Motor neuron (in vitro differentiated cells): ENCODE data around the gene PPFIBP1. TPM values are rescaled to one million over a fixed set of nuclear protein-coding genes. Genes with fewer than 3 reads are reported as not detected.
"Not testable (repeated sequence)": the region's sequence is repeated elsewhere in the genome, so short reads cannot be mapped to it uniquely, and the experiment has no call there.

Experiments used
- ATAC-seq, 8 experiments: fragments of 200-7000 bp; cut with Tn5 transposase; replicated peaks in 6 of 8; 2 replicates each; pipeline ENCODE4 v1.8.0; 2021; ENCODE audit warnings: mild to moderate bottlenecking in 8 of 8, moderate library complexity in 8 of 8
- H3K27ac ChIP-seq, 2 donors: fragments of 250-450 bp; sonication (Bioruptor Pico); 2 replicates each; pipeline ENCODE4 v1.9.0; 2021; ENCODE audit warnings: antibody characterized with exemption in 2 of 2, mild to moderate bottlenecking in 2 of 2, moderate library complexity in 1 of 2
- H3K4me1 ChIP-seq, 2 donors: fragments of 250-450 bp; sonication (Bioruptor Pico); replicated peaks in 1 of 2; 2 replicates each; pipeline ENCODE4 v1.6.1; 2021; ENCODE audit warnings: antibody characterized with exemption in 2 of 2, mild to moderate bottlenecking in 2 of 2, moderate library complexity in 1 of 2
- H3K4me3 ChIP-seq, 5 donors: fragments of 250-450 bp; sonication (Bioruptor Pico); 2 replicates each; pipeline ENCODE4 v1.9.0; 2021; ENCODE audit warnings: antibody characterized with exemption in 5 of 5, mild to moderate bottlenecking in 5 of 5, moderate library complexity in 4 of 5
- WGBS, 10 experiments: fragments of 450-650 bp; shearing (Covaris generic); methylation state at CpG; one replicate each; pipeline ENCODE4 v1.0.0; 2022; 5-methylcytosine and 5-hydroxymethylcytosine counted together
- in situ Hi-C, 9 experiments: fragments of 400-800 bp; cut with MboI; loops; one replicate each; pipeline ENCODE4 v1.15.0; 2021; ENCODE audit warnings: low sequenced_read_pairs in 9 of 9, low pct_unique_long_range_greater_than_20kb in 2 of 9; ENCODE audit not compliant: unreplicated experiment in 9 of 9
- total RNA-seq, 8 experiments: library from RNA; unstranded; fragments of 300-600 nt; gene quantifications; 2 replicates each; pipeline versions ENCODE4 v1.2.3 to v1.2.4, GENCODE V29; 2022

The PPFIBP1 gene
- total RNA-seq, 8 experiments from 2014 or later, result 15.9 to 205 (median 49.4) TPM

DNA sequence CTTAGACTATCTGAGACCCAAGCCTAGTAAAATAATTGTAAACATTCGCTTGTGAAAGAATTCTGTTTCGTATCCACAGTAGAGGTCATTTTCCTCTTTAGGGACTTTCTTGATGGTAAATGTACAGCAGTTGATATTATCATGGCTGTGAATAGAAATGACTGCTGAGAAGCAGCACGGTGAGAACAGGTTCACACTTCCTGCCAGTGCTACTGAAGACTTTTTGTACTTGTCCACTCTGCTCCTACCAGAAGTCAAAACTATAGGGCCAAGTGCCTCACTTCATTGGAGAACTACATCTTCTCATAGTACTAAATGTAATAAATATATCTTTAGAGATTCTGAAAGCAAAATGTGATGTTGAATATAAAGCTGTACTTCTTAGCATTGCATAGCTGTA, 131.5 kb downstream of the PPFIBP1 start:
- in situ Hi-C loops, result loop anchor here in 2 of 9 experiments (25.0 kb wide), 1 partner anchor 218 kb away; the partner anchor contains the start of gene SMCO2 (in 2 of the 2)
- not testable (repeated sequence) for H3K4me1 ChIP-seq, H3K4me3 ChIP-seq, H3K27ac ChIP-seq, ATAC-seq
- WGBS, 10 experiments, result 60 to 100% (median 94%) methylated on average over 1 to 2 of the region's 3 CpGs; no CpG with 5 or more reads in 3 of the 10 experiments

DNA sequence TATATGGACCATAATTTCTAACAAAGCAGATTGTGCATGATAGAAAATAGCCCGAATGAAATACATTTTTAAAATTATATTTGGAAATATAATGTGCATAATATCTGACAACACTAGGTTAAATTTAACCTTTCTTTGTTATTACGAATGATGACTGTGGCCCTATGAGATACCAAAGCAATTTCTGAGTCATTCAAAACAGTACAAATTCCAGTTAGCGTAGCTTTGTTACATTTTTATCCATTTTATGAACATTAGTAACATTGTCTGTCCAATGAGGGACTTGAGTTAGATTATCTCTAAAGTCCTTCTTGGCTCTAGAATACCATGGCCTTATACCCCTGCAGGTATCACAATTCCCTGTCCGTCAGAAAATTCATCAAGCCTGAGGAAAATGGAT, 133.3 kb downstream of the PPFIBP1 start:
- in situ Hi-C loops, result loop anchor here in 2 of 9 experiments (25.0 kb wide), 1 partner anchor 220 kb away; the partner anchor contains the start of gene SMCO2 (in 2 of the 2)
- WGBS, 10 experiments, result 71 to 100% (median 91%) methylated on average over 2 to 4 of the region's 4 CpGs
- Histone ChIP-seq H3K4me1 (no peaks in the 10 kb centered on the region), H3K4me3 (no peak overlapping the region), H3K27ac (no peak overlapping the region)
- no peak for ATAC-seq

DNA sequence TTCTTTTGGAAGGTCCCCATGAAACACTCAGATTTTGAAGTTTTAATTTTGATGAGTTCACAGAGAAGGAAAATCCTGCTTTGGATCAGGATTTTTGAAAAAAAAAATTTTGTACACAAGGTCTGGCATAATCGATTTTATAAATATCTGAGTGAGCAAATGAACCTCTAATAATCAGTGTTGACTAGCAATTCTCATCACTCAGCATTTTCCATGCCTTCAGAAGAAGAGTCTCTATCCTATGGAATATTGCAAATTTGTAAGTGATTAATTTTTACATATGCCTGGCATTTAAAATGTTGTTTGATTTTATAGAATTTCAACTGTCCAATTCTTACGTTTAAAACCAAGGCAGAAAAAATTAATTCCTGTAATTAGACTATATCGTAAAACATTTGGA, 141.7 kb downstream of the PPFIBP1 start:
- in situ Hi-C loops, result loop anchor here in 2 of 9 experiments (25.0 kb wide), 1 partner anchor 228 kb away; the partner anchor contains the start of gene SMCO2 (in 2 of the 2)
- Histone ChIP-seq H3K4me3 (no peak overlapping the region), H3K27ac (no peak overlapping the region), H3K4me1 (no peaks in the 10 kb centered on the region)
- no peak for ATAC-seq
- 61 to 100% (median 86%) methylated on average over 3 of the region's 3 CpGs for WGBS, 10 experiments

DNA sequence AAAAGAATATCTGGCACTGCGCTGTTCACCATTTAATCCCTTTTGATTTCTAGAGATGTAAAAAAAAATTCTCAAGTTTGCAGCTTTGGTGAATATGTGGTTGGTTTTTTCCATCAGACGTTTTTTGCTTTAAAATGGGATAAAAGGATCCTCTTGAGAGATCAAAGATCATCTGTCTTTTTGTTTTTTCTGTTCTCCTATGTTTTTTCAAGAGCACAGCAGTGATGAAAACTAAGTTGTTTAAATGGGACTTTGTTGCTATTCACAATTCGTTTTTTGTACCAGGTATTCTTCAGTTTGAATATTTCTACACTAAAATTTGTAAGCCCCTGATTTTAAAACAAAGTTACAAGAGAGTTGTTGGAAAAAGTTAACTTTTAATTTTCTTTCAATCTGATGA, 142.5 kb downstream of the PPFIBP1 start:
- 44 to 100% (median 64%) methylated on average over 1 to 3 of the region's 3 CpGs for WGBS, 10 experiments
- no peak overlapping the region for H3K4me3 ChIP-seq
- H3K4me1 ChIP-seq, result no peaks in the 10 kb centered on the region
- no peak for ATAC-seq
- H3K27ac ChIP-seq, result no peak overlapping the region
- in situ Hi-C loops, result loop anchor here in 2 of 9 experiments (25.0 kb wide), 1 partner anchor 229 kb away; the partner anchor contains the start of gene SMCO2 (in 2 of the 2)

DNA sequence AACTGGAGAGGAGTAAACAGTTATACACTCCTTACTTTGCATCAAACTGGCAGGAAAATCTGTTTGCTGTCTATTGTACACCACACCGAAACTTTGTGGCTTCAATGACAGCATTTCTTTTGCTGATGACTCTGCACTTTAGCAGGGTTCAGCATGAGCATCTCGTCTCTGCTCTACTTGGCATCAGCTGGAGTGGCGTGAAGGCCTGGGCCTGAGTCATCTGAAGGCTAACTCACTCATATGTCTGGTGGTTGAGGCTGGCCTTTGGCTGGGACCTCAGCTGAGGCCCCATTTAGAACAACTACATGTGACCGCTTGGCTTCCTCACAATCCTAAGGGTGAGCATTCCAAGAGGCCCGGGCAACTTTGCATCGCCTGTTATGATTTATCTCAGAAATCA, 143.5 kb downstream of the PPFIBP1 start:
- 67 to 100% (median 92%) methylated on average over 1 to 6 of the region's 6 CpGs; no CpG with 5 or more reads in 1 of the 10 experiments for WGBS, 10 experiments
- ATAC-seq, result peak in 2 of 8 experiments; percentile 70 to 90
- H3K4me3 ChIP-seq, result no peak overlapping the region
- in situ Hi-C loops, result loop anchor here in 2 of 9 experiments (25.0 kb wide), 1 partner anchor 230 kb away; the partner anchor contains the start of gene SMCO2 (in 2 of the 2)
- no peak overlapping the region for H3K27ac ChIP-seq
- H3K4me1 ChIP-seq, result no peaks in the 10 kb centered on the region

DNA sequence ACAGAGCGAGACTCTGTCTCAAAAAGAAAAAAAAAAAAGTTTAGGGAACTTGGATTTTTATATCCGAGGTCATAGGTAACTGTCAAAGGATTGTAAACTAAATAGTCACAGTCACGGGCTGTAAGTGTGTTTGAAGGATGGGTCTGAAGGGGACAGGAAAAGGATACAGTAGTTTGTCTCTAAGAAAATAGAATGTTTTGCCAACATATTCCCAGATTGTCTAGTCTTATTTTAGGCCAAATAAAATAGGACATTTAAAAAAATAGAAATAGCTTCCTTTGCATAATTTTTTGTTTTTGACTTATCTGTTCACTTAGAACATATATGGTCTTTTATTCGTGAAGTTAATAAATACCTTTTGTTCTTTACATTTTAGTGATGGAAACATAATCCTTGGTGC, 148.0 kb downstream of the PPFIBP1 start:
- 55 to 100% (median 96%) methylated on average over 1 to 4 of the region's 4 CpGs for WGBS, 10 experiments
- no peak overlapping the region for H3K27ac ChIP-seq
- no peaks in the 10 kb centered on the region for H3K4me1 ChIP-seq
- in situ Hi-C loops, result loop anchor here in 2 of 9 experiments (25.0 kb wide), 1 partner anchor 235 kb away; the partner anchor contains the start of gene SMCO2 (in 2 of the 2)
- H3K4me3 ChIP-seq, result no peak overlapping the region
- no peak for ATAC-seq

DNA sequence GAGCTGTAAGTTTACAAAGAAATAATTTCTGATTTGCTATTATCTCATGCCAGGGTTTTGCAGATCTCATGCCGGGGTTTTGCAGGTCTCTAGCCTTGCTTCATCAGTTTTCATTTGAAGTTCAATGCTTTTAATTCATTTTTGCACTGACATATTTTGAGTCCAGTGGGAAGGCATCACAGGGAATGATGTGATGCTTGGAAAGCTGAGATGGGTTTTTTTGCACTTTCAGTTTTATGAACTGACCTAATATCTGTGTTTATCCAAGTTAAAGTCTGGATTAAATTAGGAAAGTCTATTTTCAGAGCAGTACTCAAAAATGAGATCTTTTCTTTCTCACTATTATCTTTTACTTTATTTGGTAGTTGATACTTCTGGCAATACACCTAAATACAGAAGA, 148.6 kb downstream of the PPFIBP1 start:
- in situ Hi-C loops, result loop anchor here in 2 of 9 experiments (25.0 kb wide), 1 partner anchor 235 kb away; the partner anchor contains the start of gene SMCO2 (in 2 of the 2)
- Histone ChIP-seq H3K27ac (no peak overlapping the region), H3K4me3 (no peak overlapping the region), H3K4me1 (no peaks in the 10 kb centered on the region)
- no peak for ATAC-seq
- 0 to 100% (median 80%) methylated on average over 1 of the region's 1 CpG; no CpG with 5 or more reads in 4 of the 10 experiments for WGBS, 10 experiments

DNA sequence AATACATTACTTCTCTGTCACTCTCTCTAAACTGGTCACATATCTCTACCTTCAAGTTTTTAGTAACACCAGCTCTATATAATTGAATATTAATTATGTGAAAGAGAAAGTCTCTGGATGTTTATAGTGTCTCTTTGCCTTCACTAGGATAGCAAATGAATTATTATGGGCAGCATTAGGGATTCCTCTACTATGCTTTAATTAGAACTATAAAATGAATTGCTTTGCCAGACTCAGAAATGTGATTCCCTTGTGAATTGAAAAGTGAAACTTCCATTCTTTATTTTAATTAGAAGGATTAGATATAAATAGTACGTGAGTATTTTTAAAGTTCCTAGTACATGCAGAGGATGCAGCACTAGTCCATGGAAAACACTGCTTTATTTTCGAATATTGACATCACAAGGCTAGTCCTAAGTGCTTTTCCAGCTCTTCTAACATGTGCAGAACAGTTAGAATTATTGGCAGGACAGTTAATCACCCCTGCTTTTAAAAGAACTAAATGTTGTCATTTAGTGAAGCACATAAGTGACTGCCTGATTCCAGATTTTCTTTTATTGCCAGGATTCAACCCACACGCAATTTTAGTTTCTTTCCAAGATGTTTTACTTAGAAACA, 149.2 kb downstream of the PPFIBP1 start:
- Histone ChIP-seq H3K4me3 (no peak overlapping the region), H3K27ac (no peak overlapping the region), H3K4me1 (no peaks in the 10 kb centered on the region)
- 15 to 83% (median 69%) methylated on average over 1 to 3 of the region's 3 CpGs; no CpG with 5 or more reads in 1 of the 10 experiments for WGBS, 10 experiments
- peak; percentile 50 to 90 (median 80) for ATAC-seq
- in situ Hi-C loops, result loop anchor here in 2 of 9 experiments (25.0 kb wide), 1 partner anchor 236 kb away; the partner anchor contains the start of gene SMCO2 (in 2 of the 2)

DNA sequence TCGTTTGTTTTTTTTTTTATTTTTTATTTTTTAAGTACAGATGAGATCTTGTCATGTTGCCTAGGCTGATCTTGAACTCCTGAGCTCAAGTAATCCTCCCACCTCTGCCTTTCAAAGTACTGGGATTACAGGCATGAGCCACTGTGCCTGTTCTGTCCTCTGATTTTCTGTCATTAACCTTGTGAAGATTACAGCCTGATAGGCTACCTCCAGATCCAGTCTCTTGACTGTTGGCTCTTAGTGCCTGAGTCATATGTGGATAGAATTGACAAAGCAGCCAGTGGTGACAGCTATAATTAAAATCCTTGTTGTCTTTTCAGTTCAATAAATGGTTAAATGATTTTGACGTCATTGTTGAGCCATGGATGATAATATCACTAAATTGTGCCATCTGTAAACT, 151.0 kb downstream of the PPFIBP1 start:
- WGBS, 10 experiments, result 67 to 100% (median 78%) methylated on average over 1 to 2 of the region's 2 CpGs; no CpG with 5 or more reads in 1 of the 10 experiments
- in situ Hi-C loops, result loop anchor here in 2 of 9 experiments (25.0 kb wide), 1 partner anchor 238 kb away; the partner anchor contains the start of gene SMCO2 (in 2 of the 2)

DNA sequence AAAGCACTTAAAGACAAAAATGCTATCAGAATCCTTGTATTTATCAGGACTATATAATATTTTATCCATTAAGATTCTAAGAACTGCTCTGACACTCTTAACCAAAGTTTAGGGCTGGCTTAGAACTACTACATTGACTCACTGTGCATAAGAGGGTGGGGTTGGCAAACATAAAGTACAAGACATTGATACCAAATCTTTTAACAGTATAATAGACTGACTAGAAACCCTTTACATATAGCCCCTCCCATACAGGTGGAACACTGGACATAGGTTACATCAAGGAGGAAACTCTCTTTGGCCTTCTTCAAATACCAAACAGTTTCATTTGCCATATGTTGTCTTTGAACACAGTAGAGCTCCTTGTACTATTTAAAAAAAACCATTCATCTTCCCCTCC, 156.6 kb downstream of the PPFIBP1 start:
- Histone ChIP-seq H3K27ac (no peak overlapping the region), H3K4me1 (no peaks in the 10 kb centered on the region), H3K4me3 (no peak overlapping the region)
- in situ Hi-C loops, result no loop called here
- peak in 2 of 8 experiments; percentile 67 to 75 for ATAC-seq

More for the DNA sequence above, 151.0 kb downstream of the PPFIBP1 start:
- ATAC-seq, result no peak
- no peak overlapping the region for H3K27ac ChIP-seq
- no peaks in the 10 kb centered on the region for H3K4me1 ChIP-seq
- H3K4me3 ChIP-seq, result no peak overlapping the region

DNA sequence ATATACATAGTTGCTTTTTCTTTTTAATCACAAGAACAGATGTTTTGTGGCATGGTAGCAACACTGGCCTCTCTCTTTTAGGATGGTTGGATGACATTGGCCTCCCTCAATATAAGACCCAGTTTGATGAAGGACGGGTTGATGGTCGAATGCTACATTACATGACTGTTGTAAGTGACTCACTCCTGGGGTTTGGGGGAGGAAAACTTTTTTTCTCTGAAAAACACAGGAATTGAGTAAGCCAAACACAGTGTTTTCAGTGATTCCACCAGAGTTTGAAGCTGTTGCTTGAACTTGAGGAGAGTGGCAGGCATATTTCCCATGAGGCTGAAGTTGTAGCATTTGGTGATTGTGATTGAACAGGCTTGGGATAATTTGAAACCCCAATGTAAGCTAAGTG, 158.5 kb downstream of the PPFIBP1 start:
- ATAC-seq, result no peak
- 100% methylated on average over 2 of the region's 2 CpGs; no CpG with 5 or more reads in 5 of the 10 experiments for WGBS, 10 experiments
- Histone ChIP-seq H3K27ac (no peak overlapping the region), H3K4me3 (no peak overlapping the region), H3K4me1 (no peaks in the 10 kb centered on the region)
- in situ Hi-C loops, result no loop called here

DNA sequence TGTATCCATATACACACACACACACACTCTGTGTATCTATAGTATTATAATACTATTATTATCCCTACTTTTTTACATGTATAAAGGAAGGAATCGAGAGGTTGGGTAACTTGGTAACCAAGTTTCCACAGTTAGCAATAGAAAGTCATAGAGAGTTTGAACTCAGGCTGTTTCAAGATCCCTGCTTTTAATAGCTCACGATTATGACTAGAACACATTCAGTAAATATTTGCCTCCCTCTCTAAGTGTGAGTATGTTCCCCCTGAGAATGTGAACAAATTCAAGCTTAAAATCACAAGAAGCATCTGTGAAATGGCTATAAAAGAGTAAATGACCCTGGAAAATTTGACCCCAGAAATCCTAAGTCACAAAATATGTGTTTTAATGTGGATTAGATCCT, 161.3 kb downstream of the PPFIBP1 start:
- no peak for ATAC-seq
- H3K27ac ChIP-seq, result no peak overlapping the region
- H3K4me1 ChIP-seq, result no peaks in the 10 kb centered on the region
- in situ Hi-C loops, result no loop called here
- 79 to 100% (median 97%) methylated on average over 1 to 2 of the region's 2 CpGs; no CpG with 5 or more reads in 2 of the 10 experiments for WGBS, 10 experiments
- no peak overlapping the region for H3K4me3 ChIP-seq

DNA sequence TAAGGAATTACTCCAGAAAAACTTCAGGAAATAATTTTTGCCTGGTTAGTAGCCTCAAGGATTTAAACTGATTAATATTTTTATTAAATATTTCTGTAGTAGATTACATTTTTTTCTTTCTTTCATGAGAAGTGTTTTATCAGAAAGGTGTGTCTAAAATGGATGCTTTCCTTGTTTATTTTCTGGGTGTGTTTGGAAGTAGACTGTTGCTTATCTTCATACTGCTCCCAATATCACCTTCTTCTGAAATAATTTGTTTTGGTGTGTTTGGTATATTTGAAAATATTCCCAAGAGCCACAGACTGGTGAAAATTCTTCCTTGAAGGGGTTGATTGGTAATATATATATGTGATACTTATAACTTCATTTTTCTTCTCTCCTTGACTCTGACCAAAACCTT, 162.1 kb downstream of the PPFIBP1 start:
- H3K27ac ChIP-seq, result no peak overlapping the region
- H3K4me1 ChIP-seq, result no peaks in the 10 kb centered on the region
- no peak overlapping the region for H3K4me3 ChIP-seq
- in situ Hi-C loops, result no loop called here
- ATAC-seq, result no peak
